Activated T-helper 1 cell treated with anti-CD3 and anti-CD28 coated beads, Interleukin-12 subunit alpha, Interleukin-12 subunit beta, Interleukin-2, Interleukin-4 antibody, amounts not matched to agents 30 ng/mL and 10 ng/mL and 1 ng/mL, durations not matched to agents 14 hours and 24 hours and 36 hours (primary cell): ENCODE results near the gene TPD52L2. TPM values are rescaled to one million over a fixed set of nuclear protein-coding genes. Genes with fewer than 3 reads are reported as not detected.
"Not testable (repeated sequence)": the region's sequence is repeated elsewhere in the genome, so short reads cannot be mapped to it uniquely, and the experiment has no call there.

Experiments used
- DNase-seq: peaks from one replicate; pipeline ENCODE4 v3.0.0; 2021; ENCODE audit warnings: low spot score
- H3K27ac Mint-ChIP-seq: one replicate; pipeline ENCODE4 v1.8.0; 2021; ENCODE audit warnings: mild to moderate bottlenecking, mixed read lengths
- H3K27me3 Mint-ChIP-seq: one replicate; pipeline ENCODE4 v1.8.0; 2022; ENCODE audit warnings: mild to moderate bottlenecking, moderate library complexity, mixed read lengths; ENCODE audit not compliant: insufficient read depth
- H3K36me3 Mint-ChIP-seq: one replicate; pipeline ENCODE4 v1.8.0; 2021; ENCODE audit warnings: low read depth, mixed read lengths
- H3K4me1 Mint-ChIP-seq: one replicate; pipeline ENCODE4 v1.8.0; 2021; ENCODE audit warnings: low read depth, mixed read lengths
- H3K4me3 Mint-ChIP-seq: one replicate; pipeline ENCODE4 v1.8.0; 2021; ENCODE audit warnings: mild to moderate bottlenecking, moderate library complexity, mixed read lengths
- H3K9me3 Mint-ChIP-seq: one replicate; pipeline ENCODE4 v1.8.0; 2021; ENCODE audit warnings: mixed read lengths
- intact Hi-C: fragments of 100-400 bp; cut with micrococcal nuclease; formaldehyde crosslinking; loops from one replicate; pipeline ENCODE4 v1.15.1; 2024
- total RNA-seq: library from RNA; stranded (reverse); gene quantifications from 2 replicates; pipeline ENCODE4 v1.2.3, GENCODE V29; 2022

TPD52L2 gene
- total RNA-seq, 1 donor from 2014 or later: 65.9 TPM

GRCh38 chr20:63863798-63864544 is 1.1 kb upstream of the TPD52L2 start:
- Mint-ChIP-seq H3K4me1 (peaks cover 19% of the 10 kb centered on the region), H3K9me3 (no peaks in the 10 kb centered on the region), H3K4me3 (peak overlapping the region; percentile 96), H3K27ac (peak overlapping the region; percentile 96), H3K36me3 (peaks cover 20% of the 10 kb centered on the region), H3K27me3 (no peaks in the 10 kb centered on the region)
- DNase-seq: peak; percentile 82
- intact Hi-C loops: loop anchor here (1.0 to 2.0 kb wide), 5 partner anchors 13 to 237 kb away; partner anchors contain the start of gene GMEB2

- H3K4me1 Mint-ChIP-seq: peaks cover 19% of the 10 kb centered on the region
- H3K27ac Mint-ChIP-seq: peak overlapping the region; percentile 96
- H3K27me3 Mint-ChIP-seq: no peaks in the 10 kb centered on the region
- DNase-seq: no peak
- intact Hi-C loops: loop anchor here (1.0 to 2.0 kb wide), 5 partner anchors 14 to 238 kb away; partner anchors contain the start of gene GMEB2
- H3K4me3 Mint-ChIP-seq: peak overlapping the region; percentile 96
- H3K36me3 Mint-ChIP-seq: peaks cover 23% of the 10 kb centered on the region
- H3K9me3 Mint-ChIP-seq: no peaks in the 10 kb centered on the region
Measured at GRCh38 chr20:63864545-63864977, 509 bp upstream of the TPD52L2 start.

GRCh38 chr20:63867042-63867441 is 2.0 kb downstream of the TPD52L2 start:
- intact Hi-C loops, H3K9me3 Mint-ChIP-seq: not testable (repeated sequence)
- H3K4me1 Mint-ChIP-seq: peaks cover 19% of the 10 kb centered on the region

GRCh38 chr20:63868264-63868663 is 3.2 kb downstream of the TPD52L2 start:
- Mint-ChIP-seq H3K27ac (peak overlapping the region; percentile 2), H3K27me3 (no peaks in the 10 kb centered on the region), H3K4me3 (peak overlapping the region; percentile 29), H3K36me3 (peaks cover 22% of the 10 kb centered on the region), H3K4me1 (peaks cover 18% of the 10 kb centered on the region), H3K9me3 (no peaks in the 10 kb centered on the region)
- DNase-seq: no peak
- intact Hi-C loops: no loop called here

More at GRCh38 chr20:63867042-63867441, 2.0 kb downstream of the TPD52L2 start:
- Mint-ChIP-seq H3K4me3 (peak overlapping the region; percentile 53), H3K36me3 (peaks cover 22% of the 10 kb centered on the region)
- not testable (repeated sequence) for H3K27ac Mint-ChIP-seq, H3K27me3 Mint-ChIP-seq, DNase-seq

- Mint-ChIP-seq H3K27me3 (no peaks in the 10 kb centered on the region), H3K4me3 (peak overlapping the region; percentile 40), H3K36me3 (peaks cover 30% of the 10 kb centered on the region), H3K9me3 (no peaks in the 10 kb centered on the region), H3K4me1 (peaks cover 8% of the 10 kb centered on the region), H3K27ac (peak overlapping the region; percentile 98)
- DNase-seq: peak; percentile 48
- intact Hi-C loops: loop anchor here (1.0 to 2.0 kb wide), 2 partner anchors 8 to 23 kb away; partner anchors contain the start of gene TPD52L2
Measured at GRCh38 chr20:63873477-63873971, 8.5 kb downstream of the TPD52L2 start.

- H3K4me1 Mint-ChIP-seq, intact Hi-C loops, H3K27me3 Mint-ChIP-seq, H3K27ac Mint-ChIP-seq, H3K4me3 Mint-ChIP-seq, H3K9me3 Mint-ChIP-seq, DNase-seq: not testable (repeated sequence)
- peaks cover 30% of the 10 kb centered on the region for H3K36me3 Mint-ChIP-seq
Measured at GRCh38 chr20:63874241-63874640, 9.2 kb downstream of the TPD52L2 start.

- H3K36me3 Mint-ChIP-seq: peaks cover 24% of the 10 kb centered on the region
- no peak overlapping the region for H3K4me3 Mint-ChIP-seq
- peaks cover 8% of the 10 kb centered on the region for H3K4me1 Mint-ChIP-seq
- no peaks in the 10 kb centered on the region for H3K27me3 Mint-ChIP-seq
- H3K9me3 Mint-ChIP-seq: no peaks in the 10 kb centered on the region
- intact Hi-C loops: no loop called here
- peak overlapping the region; percentile 51 for H3K27ac Mint-ChIP-seq
- no peak for DNase-seq
Measured at GRCh38 chr20:63876489-63877036, 11.5 kb downstream of the TPD52L2 start.

- Mint-ChIP-seq H3K9me3 (no peaks in the 10 kb centered on the region), H3K27me3 (no peaks in the 10 kb centered on the region), H3K4me3 (no peak overlapping the region), H3K27ac (no peak overlapping the region), H3K4me1 (peaks cover 8% of the 10 kb centered on the region), H3K36me3 (peaks cover 20% of the 10 kb centered on the region)
- intact Hi-C loops: no loop called here
- DNase-seq: no peak
Measured at GRCh38 chr20:63877755-63878470, 12.8 kb downstream of the TPD52L2 start.

GRCh38 chr20:63878899-63879663 is 14.0 kb downstream of the TPD52L2 start:
- H3K27ac Mint-ChIP-seq: no peak overlapping the region
- intact Hi-C loops: no loop called here
- no peak overlapping the region for H3K4me3 Mint-ChIP-seq
- H3K27me3 Mint-ChIP-seq: no peaks in the 10 kb centered on the region
- H3K9me3 Mint-ChIP-seq: no peaks in the 10 kb centered on the region
- DNase-seq: no peak
- no peaks in the 10 kb centered on the region for H3K4me1 Mint-ChIP-seq
- H3K36me3 Mint-ChIP-seq: peaks cover 17% of the 10 kb centered on the region

- H3K4me1 Mint-ChIP-seq, H3K36me3 Mint-ChIP-seq, DNase-seq, H3K27ac Mint-ChIP-seq, intact Hi-C loops, H3K27me3 Mint-ChIP-seq, H3K9me3 Mint-ChIP-seq, H3K4me3 Mint-ChIP-seq: not testable (repeated sequence)
Measured at GRCh38 chr20:63880901-63881300, 15.8 kb downstream of the TPD52L2 start.

- Mint-ChIP-seq H3K4me1 (no peaks in the 10 kb centered on the region), H3K27ac (no peak overlapping the region), H3K4me3 (no peak overlapping the region), H3K36me3 (peaks cover 3% of the 10 kb centered on the region), H3K9me3 (no peaks in the 10 kb centered on the region), H3K27me3 (no peaks in the 10 kb centered on the region)
- intact Hi-C loops: no loop called here
- DNase-seq: no peak
Measured at GRCh38 chr20:63881451-63882226, 16.6 kb downstream of the TPD52L2 start.
